Measurements from ENCODE around the gene VEZF1. TPM values are rescaled to one million over a fixed set of nuclear protein-coding genes. Genes with fewer than 3 reads are reported as not detected.
"Not testable (repeated sequence)": the region's sequence is repeated elsewhere in the genome, so short reads cannot be mapped to it uniquely, and the experiment has no call there.

The VEZF1 gene
- total RNA-seq, 4 donors from 2014 or later, result 88.5 to 147 (median 91.4) TPM

- no peaks in the 10 kb centered on the region for H3K4me1 ChIP-seq
- no peaks in the 10 kb centered on the region for H3K36me3 ChIP-seq
- no peak for DNase-seq
- no peak overlapping the region for H3K4me3 ChIP-seq (replicated peaks in 1 of 3)
- H3K27me3 ChIP-seq, result no peaks in the 10 kb centered on the region
- no peak overlapping the region for H3K27ac ChIP-seq
- TF ChIP-seq POLR2A (IDR thresholded peaks at IDR 0.05), result no peak
- WGBS, 2 donors, result 77 to 81% methylated on average over 8 of the region's 8 CpGs
- H3K9me3 ChIP-seq, result no peaks in the 10 kb centered on the region
- intact Hi-C loops (cut with DNase I), result no loop called here
These were observed 25.5 kb downstream of the VEZF1 start for GRCh38 chr17:57962279-57963148.

- Histone ChIP-seq H3K27me3 (no peaks in the 10 kb centered on the region), H3K27ac (no peak overlapping the region), H3K36me3 (no peaks in the 10 kb centered on the region), H3K4me3 (replicated peaks in 1 of 3) (no peak overlapping the region), H3K9me3 (no peaks in the 10 kb centered on the region), H3K4me1 (peaks cover 0 to 5% of the 10 kb centered on the region in 2 donors)
- WGBS, 2 donors, result 85 to 96% methylated on average over 5 to 6 of the region's 6 CpGs
- no peak for DNase-seq
- intact Hi-C loops (cut with DNase I), result loop anchor here (5.0 kb wide), 1 partner anchor 93 kb away; no protein-coding TSS in a partner anchor
- TF ChIP-seq POLR2A (IDR thresholded peaks at IDR 0.05) (no peak), CTCF (IDR thresholded peaks at IDR 0.05) (no peak)
These were observed 28.1 kb downstream of the VEZF1 start for GRCh38 chr17:57959929-57960328.

GRCh38 chr17:57958391-57958790, 29.7 kb downstream of the VEZF1 start:
- 94 to 95% methylated on average over 15 of the region's 15 CpGs for WGBS, 2 donors
- intact Hi-C loops (cut with DNase I), result loop anchor here (5.0 kb wide), 1 partner anchor 91 kb away; no protein-coding TSS in a partner anchor
- not testable (repeated sequence) for H3K27ac ChIP-seq; H3K9me3 ChIP-seq; H3K36me3 ChIP-seq; H3K27me3 ChIP-seq; DNase-seq; H3K4me3 ChIP-seq (replicated peaks in 1 of 3)
- H3K4me1 ChIP-seq, result peaks cover under 1 to 14% of the 10 kb centered on the region in 2 donors

GRCh38 chr17:57957886-57958285, 30.2 kb downstream of the VEZF1 start:
- TF ChIP-seq CTCF (IDR thresholded peaks at IDR 0.05) (no peak), POLR2A (IDR thresholded peaks at IDR 0.05) (no peak)
- 90 to 93% methylated on average over 3 of the region's 3 CpGs for WGBS, 2 donors
- Histone ChIP-seq H3K4me3 (replicated peaks in 1 of 3) (no peak overlapping the region), H3K27ac (no peak overlapping the region), H3K9me3 (no peaks in the 10 kb centered on the region), H3K36me3 (no peaks in the 10 kb centered on the region), H3K4me1 (peaks cover 6 to 19% of the 10 kb centered on the region in 2 donors), H3K27me3 (no peaks in the 10 kb centered on the region)
- intact Hi-C loops (cut with DNase I), result loop anchor here (5.0 kb wide), 1 partner anchor 91 kb away; no protein-coding TSS in a partner anchor
- no peak for DNase-seq

GRCh38 chr17:57957120-57957850, 30.8 kb downstream of the VEZF1 start:
- H3K27ac ChIP-seq, result no peak overlapping the region
- peaks cover 6 to 24% of the 10 kb centered on the region in 2 donors for H3K4me1 ChIP-seq
- 96 to 97% methylated on average over 8 of the region's 8 CpGs for WGBS, 2 donors
- intact Hi-C loops (cut with DNase I), result loop anchor here (5.0 kb wide), 1 partner anchor 90 kb away; no protein-coding TSS in a partner anchor
- no peaks in the 10 kb centered on the region for H3K27me3 ChIP-seq
- no peak for DNase-seq
- H3K4me3 ChIP-seq (replicated peaks in 1 of 3), result no peak overlapping the region
- TF ChIP-seq CTCF (IDR thresholded peaks at IDR 0.05) (no peak), POLR2A (IDR thresholded peaks at IDR 0.05) (no peak)
- no peaks in the 10 kb centered on the region for H3K9me3 ChIP-seq
- no peaks in the 10 kb centered on the region for H3K36me3 ChIP-seq

Measured in thyroid gland (tissue), 4 donors.